Astrocyte of the cerebellum (primary cell): ENCODE measurements around the gene PLEKHG5.

Experiments
- DNase-seq: peaks from one replicate; pipeline ENCODE4 v3.0.0-alpha.2; 2011; ENCODE audit warnings: low read depth
- H3K4me3 ChIP-seq: 2 replicates; pipeline ENCODE4 v1.5.1; 2011; ENCODE audit warnings: mild to moderate bottlenecking, low read depth, low read length, moderate library complexity
- CTCF ChIP-seq: IDR thresholded peaks from 2 replicates; pipeline ENCODE4 v1.5.1; 2012; ENCODE audit warnings: low read length, low read depth, moderate library complexity, mild to moderate bottlenecking; ENCODE audit errors: missing control alignments
- in situ Hi-C: cut with HindIII; loops from 2 replicates; pipeline ENCODE4 v1.10.0; 2017; ENCODE audit warnings: low sequenced_read_pairs

The PLEKHG5 gene

GRCh38 chr1:6418668-6419396, 72.6 kb downstream of the PLEKHG5 start:
- no peak overlapping the region for H3K4me3 ChIP-seq
- no peak for TF ChIP-seq CTCF
- no peak for DNase-seq
- in situ Hi-C loops = no loop called here

- in situ Hi-C loops = no loop called here
- H3K4me3 ChIP-seq = no peak overlapping the region
- no peak for TF ChIP-seq CTCF
- no peak for DNase-seq
Measured at GRCh38 chr1:6417961-6418667, 73.4 kb downstream of the PLEKHG5 start.
